ENCODE data around the gene PCP4. TPM values are rescaled to one million over a fixed set of nuclear protein-coding genes. Genes with fewer than 3 reads are reported as not detected.

The PCP4 gene
- total and polyA plus RNA-seq, 10 of the 15 experiments (the other 5 are each of a cell fraction or from before 2014, with no cell fraction given), result not detected

DNA sequence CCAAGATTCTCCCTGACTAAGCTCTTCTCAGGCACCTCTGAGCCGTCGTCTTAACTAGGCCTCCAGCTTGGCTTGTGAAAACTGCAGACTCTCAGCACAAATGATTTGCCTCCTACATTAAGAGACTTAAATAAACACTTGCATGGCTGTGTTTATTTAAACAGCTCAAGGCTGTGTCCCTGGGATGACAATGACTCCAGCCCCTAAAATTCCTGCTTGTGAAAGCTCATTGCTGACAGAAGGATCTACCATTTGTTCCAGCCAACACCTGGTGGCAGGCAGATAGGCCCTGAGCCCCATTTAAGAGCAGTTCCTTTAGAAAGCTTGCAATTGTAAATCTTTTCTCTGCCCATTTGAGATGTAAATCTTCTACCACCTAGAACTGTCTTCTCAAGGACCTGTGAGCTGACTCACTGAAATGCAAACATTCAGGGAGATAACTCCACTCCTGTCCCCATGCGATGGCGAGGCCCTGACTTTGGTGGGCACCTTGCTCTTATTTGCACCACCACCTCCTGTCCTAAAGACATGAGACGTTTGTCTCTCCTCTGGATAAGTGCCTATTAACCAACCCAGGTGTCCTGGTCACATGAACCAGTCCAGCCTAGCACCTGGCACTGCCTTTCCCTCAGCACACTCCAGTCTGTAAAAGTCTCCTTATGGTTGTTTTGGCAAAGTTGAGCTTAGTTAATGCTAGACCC lies 15.1 kb upstream of the PCP4 start:
- no peaks in the 10 kb centered on the region for H4K20me1 ChIP-seq (ENCODE audit: control insufficient read depth, insufficient read depth)
- SMC1A ChIA-PET (ENCODE audit: uncharacterized antibody, unreplicated experiment), result interaction anchor here (0.5 kb wide), 1 partner anchor 42 kb away, joined by 3 read pairs; no protein-coding TSS in a partner anchor
- no peaks in the 10 kb centered on the region for H3K4me1 ChIP-seq (ENCODE audit: control insufficient read depth, insufficient read depth, low read length)
- no peak overlapping the region for H3K4me2 ChIP-seq (ENCODE audit: control insufficient read depth, insufficient read depth)
- RAD21 ChIA-PET (ENCODE audit: unreplicated experiment), result no interaction called here
- WGBS (ENCODE audit: insufficient coverage, insufficient replicate concordance, low lambda C conversion rate, missing lambda C conversion rate), result 11% methylated on average over 5 of the region's 5 CpGs
- no peak overlapping the region for H2AFZ ChIP-seq (ENCODE audit: control insufficient read depth, low read depth, low read length)
- H3K27me3 ChIP-seq (replicated peaks in 1 of 2; ENCODE audit: control insufficient read depth in 2 of 2, insufficient read depth in 2 of 2, low read length in 1 of 2), result no peaks in the 10 kb centered on the region
- no peak for FAIRE-seq
- no peak overlapping the region for H3K4me3 ChIP-seq
- DNase-seq (ENCODE audit: low read depth, low spot score), result no peak
- in situ Hi-C loops (cut with MboI), result no loop called here
- H3K36me3 ChIP-seq (ENCODE audit: control insufficient read depth in 2 of 2, insufficient read depth in 2 of 2, low read length in 1 of 2), result no peaks in the 10 kb centered on the region
- TF ChIP-seq SMARCA5 (IDR thresholded peaks at IDR 0.05) (no peak), RB1 (IDR thresholded peaks at IDR 0.05; ENCODE audit: borderline replicate concordance) (no peak), ATF7 (IDR thresholded peaks at IDR 0.05; ENCODE audit: low read depth) (no peak), NFYA (IDR thresholded peaks at IDR 0.05; ENCODE audit: borderline replicate concordance, low read depth, low read length) (no peak), BCL11A (IDR thresholded peaks at IDR 0.05; ENCODE audit: low read depth, low read length) (no peak), NFXL1 (IDR thresholded peaks at IDR 0.05; ENCODE audit: borderline replicate concordance) (no peak)
- TF ChIP-seq, protein P1, sequence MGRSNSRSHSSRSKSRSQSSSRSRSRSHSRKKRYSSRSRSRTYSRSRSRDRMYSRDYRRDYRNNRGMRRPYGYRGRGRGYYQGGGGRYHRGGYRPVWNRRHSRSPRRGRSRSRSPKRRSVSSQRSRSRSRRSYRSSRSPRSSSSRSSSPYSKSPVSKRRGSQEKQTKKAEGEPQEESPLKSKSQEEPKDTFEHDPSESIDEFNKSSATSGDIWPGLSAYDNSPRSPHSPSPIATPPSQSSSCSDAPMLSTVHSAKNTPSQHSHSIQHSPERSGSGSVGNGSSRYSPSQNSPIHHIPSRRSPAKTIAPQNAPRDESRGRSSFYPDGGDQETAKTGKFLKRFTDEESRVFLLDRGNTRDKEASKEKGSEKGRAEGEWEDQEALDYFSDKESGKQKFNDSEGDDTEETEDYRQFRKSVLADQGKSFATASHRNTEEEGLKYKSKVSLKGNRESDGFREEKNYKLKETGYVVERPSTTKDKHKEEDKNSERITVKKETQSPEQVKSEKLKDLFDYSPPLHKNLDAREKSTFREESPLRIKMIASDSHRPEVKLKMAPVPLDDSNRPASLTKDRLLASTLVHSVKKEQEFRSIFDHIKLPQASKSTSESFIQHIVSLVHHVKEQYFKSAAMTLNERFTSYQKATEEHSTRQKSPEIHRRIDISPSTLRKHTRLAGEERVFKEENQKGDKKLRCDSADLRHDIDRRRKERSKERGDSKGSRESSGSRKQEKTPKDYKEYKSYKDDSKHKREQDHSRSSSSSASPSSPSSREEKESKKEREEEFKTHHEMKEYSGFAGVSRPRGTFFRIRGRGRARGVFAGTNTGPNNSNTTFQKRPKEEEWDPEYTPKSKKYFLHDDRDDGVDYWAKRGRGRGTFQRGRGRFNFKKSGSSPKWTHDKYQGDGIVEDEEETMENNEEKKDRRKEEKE (IDR thresholded peaks at IDR 0.05), result no peak
- POLR2A ChIA-PET, result no interaction called here
- no peak overlapping the region for H3K9ac ChIP-seq (ENCODE audit: control insufficient read depth, insufficient read depth, low read length)
- intact Hi-C loops (cut with micrococcal nuclease; ENCODE audit: unreplicated experiment), result no loop called here
- H3K79me2 ChIP-seq (ENCODE audit: control insufficient read depth, insufficient read depth, low read length), result no peaks in the 10 kb centered on the region
- H3K9me3 ChIP-seq (replicated peaks; ENCODE audit: control insufficient read depth, insufficient read depth, low read length), result no peaks in the 10 kb centered on the region; the same call in 1 of the 3 replicates
- CTCF ChIA-PET, result no interaction called here
- ATAC-seq, result no peak
- BruUV-seq (replicated peaks), result no TSS peak
- no peak overlapping the region for H3K27ac ChIP-seq (ENCODE audit: control insufficient read depth, insufficient read depth)
